Upper lobe of right lung (tissue), 1 donor: ENCODE results near the gene SLC39A5. TPM values are rescaled to one million over a fixed set of nuclear protein-coding genes. Genes with fewer than 3 reads are reported as not detected.
A peak's percentile ranks its signal among the peaks of the same experiment; 100 is the strongest.

Source experiments
- ATAC-seq: fragments of 200-7000 bp; cut with Tn5 transposase; one replicate; pipeline ENCODE4 v1.9.1; 2020; ENCODE audit warnings: mild to moderate bottlenecking, moderate library complexity
- DNase-seq: peaks from one replicate; pipeline ENCODE4 v3.0.0-alpha.2; 2020
- H3K27ac ChIP-seq: fragments of 200-600 bp; one replicate; pipeline ENCODE4 v1.8.0; 2022
- H3K27me3 ChIP-seq: fragments of 200-600 bp; one replicate; pipeline ENCODE4 v1.8.0; 2022; ENCODE audit warnings: mild to moderate bottlenecking
- H3K36me3 ChIP-seq: fragments of 200-600 bp; one replicate; pipeline ENCODE4 v1.8.0; 2022
- H3K4me1 ChIP-seq: fragments of 200-600 bp; one replicate; pipeline ENCODE4 v1.8.0; 2022
- H3K4me3 ChIP-seq: fragments of 200-600 bp; one replicate; pipeline ENCODE4 v1.8.0; 2022; ENCODE audit warnings: mild to moderate bottlenecking
- H3K9me3 ChIP-seq: fragments of 200-600 bp; one replicate; pipeline ENCODE4 v1.8.0; 2022
- intact Hi-C: fragments of 100-400 bp; cut with DNase I; formaldehyde crosslinking; loops from one replicate; pipeline ENCODE4 v1.11.0; 2022
- total RNA-seq: library from RNA; stranded (reverse); fragmentation: NEBNext Ultra II Directional; extraction: Animal tissue kit (Norgen Biotek cat#: 25700); gene quantifications from one replicate; pipeline ENCODE4 v1.2.1, GENCODE V29; 2021
- TF ChIP-seq, protein P1 (sequence below): fragments of 200-600 bp; IDR thresholded peaks from one replicate; pipeline ENCODE4 v1.8.0; 2022; ENCODE audit warnings: antibody characterized with exemption
- donor health status: DM: no; HTN: yes; CAD: no; lungs with severe emphysema.

SLC39A5 gene
- total RNA-seq, 1 donor from 2014 or later = 0.87 TPM

DNA sequence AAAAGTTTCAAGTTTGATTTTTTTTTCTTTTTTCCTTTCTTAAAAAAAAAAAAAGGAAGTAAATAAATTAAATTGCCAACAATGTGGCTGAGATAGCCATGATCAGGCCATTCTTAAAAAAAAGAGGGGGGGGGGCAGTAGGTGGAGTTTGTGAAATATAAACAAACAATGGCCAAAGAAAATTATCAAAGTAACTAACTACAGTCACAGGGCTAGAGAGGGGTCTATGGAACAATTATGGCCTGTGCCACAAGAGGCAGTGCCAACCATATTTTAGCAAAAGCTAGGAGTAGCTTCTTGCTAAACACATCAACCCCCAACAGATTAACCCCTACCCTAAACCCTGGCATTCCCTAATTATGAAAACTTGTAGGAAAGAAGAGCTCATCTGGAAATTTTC, 24.4 kb upstream of the SLC39A5 start:
- H3K27ac ChIP-seq = no peak overlapping the region
- intact Hi-C loops = no loop called here
- H3K36me3 ChIP-seq = peaks cover 62% of the 10 kb centered on the region

DNA sequence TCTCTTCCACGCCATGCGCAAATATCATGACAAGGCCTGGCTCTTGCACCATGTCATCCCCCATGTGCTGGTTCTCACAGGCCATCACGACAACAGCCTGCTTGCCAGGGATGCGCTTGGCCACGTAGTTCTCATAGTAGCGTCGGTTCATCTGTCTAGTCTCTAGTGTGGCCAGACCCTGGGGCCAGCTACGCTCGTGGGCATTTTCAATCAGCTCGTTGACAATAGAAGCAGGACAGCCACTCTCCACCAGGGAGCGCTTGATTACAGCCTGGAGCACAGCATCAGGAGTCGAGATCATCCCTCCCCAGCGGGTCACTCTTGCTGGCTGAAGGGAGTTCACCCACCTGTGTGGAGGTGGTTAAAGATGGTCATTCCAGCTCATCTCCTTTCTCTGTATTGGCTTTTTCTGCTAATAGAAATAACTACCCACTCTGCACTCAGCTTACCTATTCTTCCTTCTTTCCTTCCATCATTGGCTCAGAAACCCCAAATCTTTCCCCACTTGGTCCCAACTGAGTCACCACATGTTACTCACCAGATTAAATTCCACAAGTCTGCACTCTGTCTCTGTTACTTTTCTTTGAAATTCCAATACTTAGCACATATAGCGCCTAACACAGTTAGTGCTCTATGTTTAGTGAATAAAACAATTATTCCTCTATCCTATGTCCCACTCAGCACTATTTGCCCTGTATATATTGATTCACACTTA, 23.2 kb upstream of the SLC39A5 start:
- intact Hi-C loops = no loop called here
- ATAC-seq (peak; percentile 83), DNase-seq (no peak)
- Histone ChIP-seq H3K27me3 (no peaks in the 10 kb centered on the region), H3K9me3 (no peaks in the 10 kb centered on the region), H3K4me3 (no peak overlapping the region), H3K36me3 (peaks cover 74% of the 10 kb centered on the region), H3K4me1 (peaks cover 13% of the 10 kb centered on the region), H3K27ac (no peak overlapping the region)
- TF ChIP-seq, protein P1, sequence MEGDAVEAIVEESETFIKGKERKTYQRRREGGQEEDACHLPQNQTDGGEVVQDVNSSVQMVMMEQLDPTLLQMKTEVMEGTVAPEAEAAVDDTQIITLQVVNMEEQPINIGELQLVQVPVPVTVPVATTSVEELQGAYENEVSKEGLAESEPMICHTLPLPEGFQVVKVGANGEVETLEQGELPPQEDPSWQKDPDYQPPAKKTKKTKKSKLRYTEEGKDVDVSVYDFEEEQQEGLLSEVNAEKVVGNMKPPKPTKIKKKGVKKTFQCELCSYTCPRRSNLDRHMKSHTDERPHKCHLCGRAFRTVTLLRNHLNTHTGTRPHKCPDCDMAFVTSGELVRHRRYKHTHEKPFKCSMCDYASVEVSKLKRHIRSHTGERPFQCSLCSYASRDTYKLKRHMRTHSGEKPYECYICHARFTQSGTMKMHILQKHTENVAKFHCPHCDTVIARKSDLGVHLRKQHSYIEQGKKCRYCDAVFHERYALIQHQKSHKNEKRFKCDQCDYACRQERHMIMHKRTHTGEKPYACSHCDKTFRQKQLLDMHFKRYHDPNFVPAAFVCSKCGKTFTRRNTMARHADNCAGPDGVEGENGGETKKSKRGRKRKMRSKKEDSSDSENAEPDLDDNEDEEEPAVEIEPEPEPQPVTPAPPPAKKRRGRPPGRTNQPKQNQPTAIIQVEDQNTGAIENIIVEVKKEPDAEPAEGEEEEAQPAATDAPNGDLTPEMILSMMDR = peak; percentile 49

More for the DNA sequence above, 24.4 kb upstream of the SLC39A5 start:
- H3K4me1 ChIP-seq = peaks cover 13% of the 10 kb centered on the region
- no peaks in the 10 kb centered on the region for H3K27me3 ChIP-seq
- TF ChIP-seq, protein P1 = no peak
- ATAC-seq (no peak), DNase-seq (no peak)
- H3K4me3 ChIP-seq = no peak overlapping the region
- H3K9me3 ChIP-seq = no peaks in the 10 kb centered on the region

DNA sequence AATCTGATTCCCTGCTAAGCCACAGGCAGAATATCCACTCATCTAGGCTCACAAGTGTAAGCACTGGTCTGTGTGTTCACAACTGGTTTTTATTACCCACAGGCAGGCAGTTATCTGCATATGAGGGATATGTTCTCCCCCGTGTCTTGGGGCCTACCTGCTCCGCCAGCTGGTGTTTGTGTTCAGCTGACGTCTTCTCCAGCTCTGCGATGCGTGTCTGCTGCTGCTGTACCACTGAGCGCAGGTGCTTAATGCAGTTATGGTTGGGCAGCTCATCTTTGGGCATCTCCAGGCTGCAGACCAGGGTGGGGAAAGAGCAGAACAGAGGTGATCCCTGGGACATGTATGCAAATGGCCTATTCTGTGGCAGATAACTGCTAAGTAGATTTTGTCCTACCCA, 21.8 kb upstream of the SLC39A5 start:
- Histone ChIP-seq H3K36me3 (peaks cover 88% of the 10 kb centered on the region), H3K27ac (no peak overlapping the region), H3K4me1 (peaks cover 6% of the 10 kb centered on the region), H3K4me3 (no peak overlapping the region), H3K27me3 (no peaks in the 10 kb centered on the region), H3K9me3 (no peaks in the 10 kb centered on the region)
- intact Hi-C loops = no loop called here
- DNase-seq (no peak), ATAC-seq (no peak)
- TF ChIP-seq, protein P1 = no peak

DNA sequence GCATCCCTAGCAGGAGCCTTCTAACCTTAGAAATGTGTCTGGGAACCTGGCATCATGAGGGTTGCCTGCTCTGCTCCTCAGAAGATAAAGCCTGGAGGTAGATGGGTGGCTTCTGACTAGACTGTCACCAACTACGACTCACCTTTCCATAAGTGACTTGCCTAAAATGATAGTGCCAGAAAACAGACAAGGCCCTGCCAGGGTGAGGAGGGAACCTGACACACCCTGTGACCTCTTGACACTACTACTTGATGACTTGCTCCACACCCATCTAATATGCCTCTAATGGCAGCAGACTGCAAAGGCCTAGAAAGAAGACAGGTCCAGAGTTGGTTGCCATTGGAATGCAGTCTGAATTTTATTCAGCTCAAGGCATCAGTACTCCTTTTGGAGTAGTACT, 17.5 kb upstream of the SLC39A5 start:
- Histone ChIP-seq H3K4me3 (no peak overlapping the region), H3K27ac (no peak overlapping the region), H3K36me3 (peaks cover 99% of the 10 kb centered on the region), H3K9me3 (no peaks in the 10 kb centered on the region), H3K4me1 (no peaks in the 10 kb centered on the region), H3K27me3 (no peaks in the 10 kb centered on the region)
- TF ChIP-seq, protein P1 = no peak
- no peak for ATAC-seq
- intact Hi-C loops = no loop called here
- DNase-seq = no peak

DNA sequence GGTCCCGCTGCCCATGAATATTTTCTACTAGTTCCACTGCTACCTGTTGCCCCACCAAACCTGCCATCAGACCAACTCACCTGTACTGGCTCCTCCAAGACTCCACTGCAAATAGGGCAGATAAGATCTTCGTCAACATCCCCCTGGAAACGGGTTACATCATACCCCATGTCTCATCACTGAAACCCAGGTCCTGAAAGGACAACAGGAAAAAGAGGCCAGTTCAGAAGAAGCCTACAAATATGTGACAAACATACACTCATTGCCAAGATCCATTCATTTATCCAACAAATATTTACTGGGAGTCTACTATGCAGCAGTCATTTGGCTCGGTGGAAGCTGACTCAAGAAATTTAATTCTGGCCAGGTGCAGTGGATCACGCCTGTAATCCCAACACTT, 16.0 kb upstream of the SLC39A5 start:
- TF ChIP-seq, protein P1 = no peak
- ATAC-seq = no peak
- Histone ChIP-seq H3K27me3 (no peaks in the 10 kb centered on the region), H3K4me1 (peaks cover 2% of the 10 kb centered on the region), H3K36me3 (peaks cover 87% of the 10 kb centered on the region), H3K4me3 (no peak overlapping the region), H3K9me3 (no peaks in the 10 kb centered on the region), H3K27ac (no peak overlapping the region)
- no peak for DNase-seq
- intact Hi-C loops = no loop called here
